T-helper 9 cell (primary cell): ENCODE data around the gene NUP93.
A peak's percentile ranks its signal among the peaks of the same experiment; 100 is the strongest.

Experiments
- DNase-seq: peaks from one replicate; pipeline ENCODE4 v3.0.0-alpha.2; 2020
- total RNA-seq, 2 donors: gene quantifications; one replicate each; lab custom pipeline; 2026; lab: John Stamatoyannopoulos, UW

Gene NUP93
- total RNA-seq: 32.3 to 68.6 reads per million in 2 donors

- DNase-seq: peak; percentile 84
These were observed at the start of gene NUP93 for GRCh38 chr16:56729735-56730662. NUP93 (plus strand) TSS chr16:56730129; CDS start chr16:56748248, 18,119 bp downstream.

- peak; percentile 82 for DNase-seq
These were observed 47.8 kb upstream of the NUP93 start, which contains the start of gene MT1X for GRCh38 chr16:56681939-56682702. MT1X (plus strand) TSS chr16:56682470; CDS start chr16:56682541, 71 bp downstream.

GRCh38 chr16:56682703-56683397 lies 47.1 kb upstream of the NUP93 start:
- no peak for DNase-seq

- no peak for DNase-seq
These were observed 46.3 kb upstream of the NUP93 start for GRCh38 chr16:56683424-56684172.

- DNase-seq: no peak
These were observed 45.5 kb upstream of the NUP93 start for GRCh38 chr16:56684256-56684925.

GRCh38 chr16:56684926-56685590 lies 44.9 kb upstream of the NUP93 start:
- no peak for DNase-seq

GRCh38 chr16:56686758-56687157 lies 43.2 kb upstream of the NUP93 start:
- no peak for DNase-seq

- no peak for DNase-seq
These were observed 41.2 kb upstream of the NUP93 start for GRCh38 chr16:56688762-56689161.

- no peak for DNase-seq
These were observed 40.8 kb upstream of the NUP93 start for GRCh38 chr16:56689171-56689570.

GRCh38 chr16:56690420-56691122 lies 39.4 kb upstream of the NUP93 start:
- no peak for DNase-seq

GRCh38 chr16:56691885-56692284 lies 38.0 kb upstream of the NUP93 start:
- no peak for DNase-seq

- DNase-seq: no peak
These were observed 34.7 kb upstream of the NUP93 start for GRCh38 chr16:56695246-56695645.

GRCh38 chr16:56697456-56698155 lies 32.3 kb upstream of the NUP93 start:
- no peak for DNase-seq

GRCh38 chr16:56700195-56700594 lies 29.7 kb upstream of the NUP93 start:
- no peak for DNase-seq

GRCh38 chr16:56700631-56701030 lies 29.3 kb upstream of the NUP93 start:
- DNase-seq: no peak

- no peak for DNase-seq
These were observed 28.4 kb upstream of the NUP93 start for GRCh38 chr16:56701534-56701933.

- DNase-seq: no peak
These were observed 27.1 kb upstream of the NUP93 start for GRCh38 chr16:56702836-56703235.

- DNase-seq: no peak
These were observed 21.1 kb upstream of the NUP93 start for GRCh38 chr16:56708525-56709442.
